Measurements from ENCODE around the gene M1AP. TPM values are rescaled to one million over a fixed set of nuclear protein-coding genes. Genes with fewer than 3 reads are reported as not detected.
A peak's percentile ranks its signal among the peaks of the same experiment; 100 is the strongest.

The M1AP gene
- total RNA-seq (2014; rRNA removed) (not detected in 2 replicates), Bru-seq, nascent RNA (percentile 4 among the genes with signal in this experiment), BruChase-seq, experiment 1, labeled RNA remaining after a 6-hour chase (percentile 5 among the genes with signal in this experiment), BruChase-seq, experiment 2, labeled RNA remaining after a 2-hour chase (percentile 2 among the genes with signal in this experiment)
- long read RNA-seq = 0 reads

DNA sequence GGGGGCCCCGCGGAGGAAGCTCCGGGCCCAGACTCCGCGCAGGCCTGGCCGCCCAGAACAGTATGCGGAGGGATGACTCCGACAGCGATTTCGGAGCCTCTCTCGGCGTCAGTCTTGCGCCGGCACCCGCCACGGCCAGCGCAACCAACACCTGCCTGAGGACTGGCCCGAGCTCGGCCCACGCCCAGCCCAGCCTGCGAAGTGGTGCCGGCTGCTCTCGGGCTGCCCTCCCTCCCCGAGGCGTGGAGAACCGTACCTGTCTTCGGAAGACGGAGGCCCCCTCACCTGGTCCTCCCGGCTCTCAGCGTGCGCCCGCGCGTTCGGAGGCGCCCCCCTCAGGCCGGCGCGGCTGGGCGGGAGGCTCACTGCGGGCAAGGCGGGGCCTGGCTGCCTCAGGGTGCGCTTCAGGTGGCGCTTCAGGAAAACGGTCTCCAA, at the start of gene M1AP:
Gene M1AP, minus strand, starts transcription at position 322 of the 435 bp plus-strand sequence. CDS start 8,055 bp downstream, outside the sequence.
- H4K20me1 ChIP-seq (ENCODE audit: low read length) = no peaks in the 10 kb centered on the region
- no TSS peak for BruUV-seq (replicated peaks)
- ChIA-PET CTCF (no interaction called here), POLR2A (ENCODE audit: unreplicated experiment) (no interaction called here)
- H2AFZ ChIP-seq (ENCODE audit: low read length) = no peak within 1 kb of the TSS
- no peaks in the 10 kb centered on the region for H3K4me1 ChIP-seq (ENCODE audit: insufficient read depth, low read length)
- no peak within 1 kb of the TSS for H3K4me3 ChIP-seq (ENCODE audit: low read length)
- H3K9ac ChIP-seq (ENCODE audit: low read length) = no peak within 1 kb of the TSS
- no peaks in the 10 kb centered on the region for H3F3A ChIP-seq (ENCODE audit: low read length, unreplicated experiment)
- no peaks in the 10 kb centered on the region for H3K27me3 ChIP-seq (ENCODE audit: low read length)
- H3K9me3 ChIP-seq (ENCODE audit: low read length) = no peaks in the 10 kb centered on the region
- no peak for DNase-seq
- no peaks in the 10 kb centered on the region for H3K36me3 ChIP-seq (ENCODE audit: low read depth, low read length)
- intact Hi-C loops (cut with micrococcal nuclease) = no loop called here
- no peaks in the 10 kb centered on the region for H3K9me2 ChIP-seq (replicated peaks; ENCODE audit: low read length)
- TF ChIP-seq, protein P1, sequence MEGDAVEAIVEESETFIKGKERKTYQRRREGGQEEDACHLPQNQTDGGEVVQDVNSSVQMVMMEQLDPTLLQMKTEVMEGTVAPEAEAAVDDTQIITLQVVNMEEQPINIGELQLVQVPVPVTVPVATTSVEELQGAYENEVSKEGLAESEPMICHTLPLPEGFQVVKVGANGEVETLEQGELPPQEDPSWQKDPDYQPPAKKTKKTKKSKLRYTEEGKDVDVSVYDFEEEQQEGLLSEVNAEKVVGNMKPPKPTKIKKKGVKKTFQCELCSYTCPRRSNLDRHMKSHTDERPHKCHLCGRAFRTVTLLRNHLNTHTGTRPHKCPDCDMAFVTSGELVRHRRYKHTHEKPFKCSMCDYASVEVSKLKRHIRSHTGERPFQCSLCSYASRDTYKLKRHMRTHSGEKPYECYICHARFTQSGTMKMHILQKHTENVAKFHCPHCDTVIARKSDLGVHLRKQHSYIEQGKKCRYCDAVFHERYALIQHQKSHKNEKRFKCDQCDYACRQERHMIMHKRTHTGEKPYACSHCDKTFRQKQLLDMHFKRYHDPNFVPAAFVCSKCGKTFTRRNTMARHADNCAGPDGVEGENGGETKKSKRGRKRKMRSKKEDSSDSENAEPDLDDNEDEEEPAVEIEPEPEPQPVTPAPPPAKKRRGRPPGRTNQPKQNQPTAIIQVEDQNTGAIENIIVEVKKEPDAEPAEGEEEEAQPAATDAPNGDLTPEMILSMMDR (conservative IDR thresholded peaks at IDR 0.05; ENCODE audit: low read depth, low read length) = no peak
- TF ChIP-seq EZH2 (IDR thresholded peaks at IDR 0.05; ENCODE audit: low read length, unreplicated experiment) (no peak), EZH2phosphoT487 (IDR thresholded peaks at IDR 0.05; ENCODE audit: borderline replicate concordance, low read length) (no peak)
- ATAC-seq = no peak
- H3K4me2 ChIP-seq (ENCODE audit: low read length) = no peak within 1 kb of the TSS
- H3K27ac ChIP-seq (ENCODE audit: low read length) = no peak within 1 kb of the TSS
- no peaks in the 10 kb centered on the region for H3K79me2 ChIP-seq (ENCODE audit: low read length)

DNA sequence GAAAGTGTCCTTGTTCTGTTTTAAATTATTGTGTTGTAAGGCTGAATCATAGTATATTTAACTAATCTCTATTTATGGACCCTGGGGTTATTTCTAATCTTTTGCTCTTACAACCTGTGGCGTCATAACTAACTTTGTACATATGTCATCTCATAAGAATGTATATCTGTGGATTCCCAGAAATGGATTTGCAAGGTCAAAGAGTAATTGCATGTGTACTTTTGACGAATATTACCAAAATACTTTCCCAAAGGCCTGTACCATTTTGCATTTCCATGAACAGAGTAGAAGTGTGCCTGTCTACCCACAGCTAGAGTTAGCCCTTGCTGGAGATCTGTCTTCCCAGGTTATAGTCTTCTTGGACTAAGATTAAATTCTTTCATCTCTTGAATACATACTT, 48.7 kb upstream of the M1AP start:
- intact Hi-C loops (cut with micrococcal nuclease) = loop anchor here (10.0 kb wide), 1 partner anchor 358 kb away; no protein-coding TSS in a partner anchor
- no peak for TF ChIP-seq EZH2phosphoT487 (IDR thresholded peaks at IDR 0.05; ENCODE audit: borderline replicate concordance, low read length)
- TF ChIP-seq EZH2 (IDR thresholded peaks at IDR 0.05; ENCODE audit: low read length, unreplicated experiment) = no peak
- TF ChIP-seq, protein P1 (conservative IDR thresholded peaks at IDR 0.05; ENCODE audit: low read depth, low read length) = no peak
- Histone ChIP-seq H3K9me2 (replicated peaks; ENCODE audit: low read length) (no peaks in the 10 kb centered on the region), H3K4me3 (ENCODE audit: low read length) (no peak overlapping the region), H3K79me2 (ENCODE audit: low read length) (no peaks in the 10 kb centered on the region), H4K20me1 (ENCODE audit: low read length) (no peaks in the 10 kb centered on the region), H3K27ac (ENCODE audit: low read length) (no peak overlapping the region), H3K27me3 (ENCODE audit: low read length) (no peaks in the 10 kb centered on the region), H3K4me1 (ENCODE audit: insufficient read depth, low read length) (peaks cover 19% of the 10 kb centered on the region), H2AFZ (ENCODE audit: low read length) (no peak overlapping the region), H3K36me3 (ENCODE audit: low read depth, low read length) (no peaks in the 10 kb centered on the region), H3F3A (ENCODE audit: low read length, unreplicated experiment) (no peaks in the 10 kb centered on the region), H3K9me3 (ENCODE audit: low read length) (no peaks in the 10 kb centered on the region), H3K4me2 (ENCODE audit: low read length) (no peak overlapping the region), H3K9ac (ENCODE audit: low read length) (no peak overlapping the region)
- no peak for ATAC-seq
- POLR2A ChIA-PET (ENCODE audit: unreplicated experiment) = no interaction called here
- CTCF ChIA-PET = no interaction called here
- DNase-seq = peak; percentile 19
- no TSS peak for BruUV-seq (replicated peaks)

DNA sequence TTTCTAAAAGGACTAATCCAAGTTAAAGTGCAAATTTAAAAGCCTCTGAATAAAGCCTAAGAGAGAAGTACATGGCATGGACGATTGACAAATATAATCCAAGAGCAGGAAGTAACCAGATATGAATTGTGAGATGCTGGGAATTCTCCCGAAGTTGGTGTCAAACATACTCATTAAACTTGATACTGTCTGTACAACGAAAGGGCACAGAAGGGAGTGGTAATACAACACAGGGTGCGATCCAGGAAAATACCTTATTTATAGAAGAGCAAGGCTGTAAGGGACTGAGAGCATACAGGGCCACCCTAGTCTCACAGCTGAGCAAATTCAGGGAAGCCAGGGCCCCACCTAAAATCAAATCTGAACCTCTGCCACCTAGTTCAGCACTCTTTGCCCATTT, 47.5 kb upstream of the M1AP start:
- DNase-seq (no peak), ATAC-seq (no peak)
- H3K4me2 ChIP-seq (ENCODE audit: low read length) = no peak overlapping the region
- TF ChIP-seq EZH2 (IDR thresholded peaks at IDR 0.05; ENCODE audit: low read length, unreplicated experiment) (no peak), EZH2phosphoT487 (IDR thresholded peaks at IDR 0.05; ENCODE audit: borderline replicate concordance, low read length) (no peak)
- TF ChIP-seq, protein P1 (conservative IDR thresholded peaks at IDR 0.05; ENCODE audit: low read depth, low read length) = no peak
- BruUV-seq (replicated peaks) = no TSS peak
- H3F3A ChIP-seq (ENCODE audit: low read length, unreplicated experiment) = no peaks in the 10 kb centered on the region
- CTCF ChIA-PET = no interaction called here
- H3K4me3 ChIP-seq (ENCODE audit: low read length) = no peak overlapping the region
- peaks cover 30% of the 10 kb centered on the region for H3K4me1 ChIP-seq (ENCODE audit: insufficient read depth, low read length)
- no peaks in the 10 kb centered on the region for H3K9me3 ChIP-seq (ENCODE audit: low read length)
- no peak overlapping the region for H3K9ac ChIP-seq (ENCODE audit: low read length)
- intact Hi-C loops (cut with micrococcal nuclease) = loop anchor here (10.0 kb wide), 1 partner anchor 359 kb away; no protein-coding TSS in a partner anchor
- H3K27ac ChIP-seq (ENCODE audit: low read length) = no peak overlapping the region
- H4K20me1 ChIP-seq (ENCODE audit: low read length) = no peaks in the 10 kb centered on the region
- H3K36me3 ChIP-seq (ENCODE audit: low read depth, low read length) = no peaks in the 10 kb centered on the region
- no peaks in the 10 kb centered on the region for H3K79me2 ChIP-seq (ENCODE audit: low read length)
- no peaks in the 10 kb centered on the region for H3K9me2 ChIP-seq (replicated peaks; ENCODE audit: low read length)
- POLR2A ChIA-PET (ENCODE audit: unreplicated experiment) = no interaction called here
- H3K27me3 ChIP-seq (ENCODE audit: low read length) = no peaks in the 10 kb centered on the region
- no peak overlapping the region for H2AFZ ChIP-seq (ENCODE audit: low read length)
